Activated naive CD8-positive, alpha-beta T cell treated with anti-CD3 and anti-CD28 coated beads, Interleukin-2, amount 10 ng/mL, durations not matched to agents 7 days and 5 days (primary cell): ENCODE measurements around the gene BPGM. TPM values are rescaled to one million over a fixed set of nuclear protein-coding genes. Genes with fewer than 3 reads are reported as not detected.
A peak's percentile ranks its signal among the peaks of the same experiment; 100 is the strongest.

Source experiments
- ATAC-seq: fragments of 150-1000 bp; cut with Tn5 transposase; one replicate; pipeline ENCODE4 v1.10.0; 2021; ENCODE audit warnings: low read depth, moderate library complexity
- POLR2A ChIA-PET: fragments of 350-600 bp; sonication (Branson Sonifier 250); formaldehyde crosslinking; loops from one replicate; lab custom pipeline; 2021; ENCODE audit warnings: antibody characterized with exemption; lab: Charles Lee
- DNase-seq: peaks from one replicate; pipeline ENCODE4 v3.0.0; 2021
- H3K27ac Mint-ChIP-seq: one replicate; pipeline ENCODE4 v1.8.0; 2022; ENCODE audit warnings: mild to moderate bottlenecking, mixed read lengths
- H3K27me3 Mint-ChIP-seq: one replicate; pipeline ENCODE4 v1.8.0; 2022; ENCODE audit warnings: mild to moderate bottlenecking, moderate library complexity, mixed read lengths
- H3K36me3 Mint-ChIP-seq: one replicate; pipeline ENCODE4 v1.8.0; 2021; ENCODE audit warnings: mild to moderate bottlenecking, mixed read lengths
- H3K4me1 Mint-ChIP-seq: one replicate; pipeline ENCODE4 v1.8.0; 2021; ENCODE audit warnings: mixed read lengths
- H3K4me3 Mint-ChIP-seq: one replicate; pipeline ENCODE4 v1.8.0; 2022; ENCODE audit warnings: mild to moderate bottlenecking, moderate library complexity, mixed read lengths
- H3K9me3 Mint-ChIP-seq: one replicate; pipeline ENCODE4 v1.8.0; 2021; ENCODE audit warnings: mixed read lengths
- total RNA-seq, 2 experiments: library from RNA; stranded (reverse); gene quantifications; one replicate each; pipeline ENCODE4 v1.2.3, GENCODE V29; 2021

Gene BPGM
- 10 to 100 TPM; 13.1 to 13.2 TPM for total RNA-seq

DNA sequence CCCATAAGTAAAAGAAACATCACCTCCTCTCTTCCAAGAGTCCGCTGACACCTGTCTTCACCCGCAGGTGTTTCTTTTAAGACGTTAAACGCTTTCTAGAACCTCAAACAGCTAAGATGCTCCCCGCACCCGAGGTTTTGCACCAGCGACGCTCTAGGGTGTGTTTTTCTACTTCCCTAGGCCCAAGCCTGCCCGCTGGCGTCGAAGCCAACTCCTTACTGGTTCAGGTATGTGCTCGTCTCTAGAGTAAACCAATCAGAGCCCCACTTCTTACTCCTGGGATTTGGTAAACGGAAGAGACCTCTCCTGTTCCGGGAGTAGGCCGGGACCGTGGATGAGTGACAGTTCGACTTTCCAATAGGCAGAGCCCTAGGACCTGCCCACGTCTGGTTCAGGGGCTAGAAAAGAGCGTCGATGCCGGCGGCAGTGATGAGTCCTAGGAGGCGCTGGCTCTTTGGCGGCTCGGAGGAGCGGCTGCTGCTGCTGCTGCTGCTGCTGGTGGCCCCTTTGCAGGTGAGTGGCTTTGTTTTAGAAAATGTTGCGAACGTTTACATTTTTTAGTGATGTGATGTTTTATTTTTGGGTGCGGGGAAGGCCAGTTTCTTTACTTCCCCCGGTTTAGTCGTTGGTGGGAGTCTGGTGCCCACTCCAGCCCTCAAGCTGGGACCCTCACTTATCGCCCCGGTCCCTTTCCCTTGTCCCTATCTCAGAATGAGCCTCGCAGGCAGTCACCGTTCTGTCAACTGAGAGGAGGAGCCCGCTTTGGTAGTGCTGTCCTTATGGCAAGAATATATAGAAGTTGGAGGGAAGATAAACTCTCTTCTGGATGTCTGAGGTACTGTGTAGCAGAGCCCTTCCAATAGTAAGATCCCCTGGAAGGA is at the start of gene BPGM:
Gene BPGM, plus strand, starts transcription at position 429 of the 881 bp plus-strand sequence. CDS start 14,655 bp downstream, outside the sequence.
- POLR2A ChIA-PET: interaction anchor here (0.8 to 2.7 kb wide), 15 partner anchors 8 to 524 kb away, joined by 3 to 12 read pairs (median 4); partner anchors contain the start of genes AKR1B1, CYREN and TMEM140
- Mint-ChIP-seq H3K27me3 (no peaks in the 10 kb centered on the region), H3K4me1 (peaks cover 14% of the 10 kb centered on the region), H3K9me3 (no peaks in the 10 kb centered on the region), H3K36me3 (peaks cover 10% of the 10 kb centered on the region), H3K27ac (no peak within 1 kb of the TSS), H3K4me3 (no peak within 1 kb of the TSS)
- DNase-seq (peak; percentile 88), ATAC-seq (peak; percentile 99)

DNA sequence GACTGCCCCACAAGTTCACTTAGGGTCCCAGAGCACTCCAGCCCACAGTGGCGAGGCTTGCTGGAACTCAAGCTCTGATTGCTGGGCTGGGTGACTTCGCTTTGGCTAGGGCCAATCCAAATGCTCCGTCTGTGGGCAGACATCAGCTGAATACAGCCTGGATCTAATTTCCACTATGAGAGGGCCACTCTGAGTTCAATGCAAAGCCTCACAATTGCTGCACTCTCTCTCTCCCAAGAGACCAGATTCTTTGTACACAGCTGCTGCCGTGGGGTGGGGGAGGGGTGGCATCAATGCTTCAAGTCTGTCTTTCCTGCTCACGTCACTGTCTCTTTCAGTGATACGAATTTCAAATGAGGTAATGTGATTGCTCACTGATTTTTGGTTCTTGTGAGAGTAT is 47.3 kb upstream of the BPGM start:
- ATAC-seq: no peak
- Mint-ChIP-seq H3K27me3 (peaks cover 21% of the 10 kb centered on the region), H3K36me3 (no peaks in the 10 kb centered on the region), H3K4me1 (no peaks in the 10 kb centered on the region), H3K9me3 (peaks cover 3% of the 10 kb centered on the region), H3K27ac (no peak overlapping the region), H3K4me3 (no peak overlapping the region)
- DNase-seq: no peak
- POLR2A ChIA-PET: interaction anchor here (0.6 kb wide), 1 partner anchor 11 kb away, joined by 3 read pairs; no protein-coding TSS in a partner anchor

DNA sequence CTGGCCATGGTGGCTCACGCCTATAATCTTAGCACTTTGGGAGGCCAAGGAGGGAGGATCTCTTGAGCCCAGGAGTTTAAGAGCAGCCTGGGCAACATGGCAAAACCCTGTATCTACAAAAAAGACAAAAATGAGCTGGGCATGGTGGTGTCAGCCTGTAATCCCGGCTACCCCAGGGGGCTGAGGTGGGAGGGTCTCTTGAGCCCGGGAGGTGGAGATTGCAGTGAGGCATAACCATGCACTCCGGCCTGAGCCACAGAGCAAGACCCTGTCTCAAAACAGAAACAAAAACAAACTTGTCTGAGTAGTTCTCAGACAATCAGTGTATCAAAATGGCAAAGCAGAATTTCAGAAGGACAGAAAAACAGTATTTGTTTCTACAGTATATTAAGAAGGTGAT is 45.2 kb upstream of the BPGM start:
- DNase-seq (no peak), ATAC-seq (no peak)
- POLR2A ChIA-PET: no interaction called here
- Mint-ChIP-seq H3K4me3 (no peak overlapping the region), H3K27ac (no peak overlapping the region), H3K4me1 (peaks cover 1% of the 10 kb centered on the region), H3K36me3 (no peaks in the 10 kb centered on the region), H3K9me3 (peaks cover 3% of the 10 kb centered on the region), H3K27me3 (peaks cover 18% of the 10 kb centered on the region)

DNA sequence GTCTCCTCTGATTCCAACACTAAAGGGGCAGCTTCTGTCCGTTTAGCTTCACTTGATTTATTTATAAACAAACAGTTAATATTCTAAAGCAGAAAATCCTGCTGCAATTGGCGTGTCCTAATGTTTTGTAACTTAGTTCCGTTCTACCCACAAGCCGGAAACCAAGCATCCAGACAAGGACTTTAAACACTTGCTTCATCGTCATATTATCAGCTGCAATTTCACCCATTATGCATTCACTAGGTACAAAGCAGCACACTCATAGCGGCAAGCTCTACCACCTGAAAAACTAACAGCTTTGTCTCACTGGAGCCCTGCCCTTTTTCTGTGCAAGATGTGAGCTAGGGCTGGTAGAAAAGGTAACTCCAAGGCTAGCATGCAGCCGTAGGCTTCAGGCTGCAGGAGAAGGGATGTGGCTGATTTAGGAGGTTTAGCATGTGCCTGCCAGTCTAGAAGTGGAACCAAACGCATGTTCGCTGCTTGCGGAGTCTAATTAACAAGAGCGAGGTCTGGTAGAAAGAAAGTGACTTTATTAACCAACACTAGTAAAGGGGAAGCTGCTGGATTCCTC is 43.7 kb upstream of the BPGM start:
- H3K4me1 Mint-ChIP-seq: peaks cover 3% of the 10 kb centered on the region
- H3K4me3 Mint-ChIP-seq: no peak overlapping the region
- peaks cover 27% of the 10 kb centered on the region for H3K27me3 Mint-ChIP-seq
- POLR2A ChIA-PET: no interaction called here
- peaks cover 3% of the 10 kb centered on the region for H3K9me3 Mint-ChIP-seq
- no peak overlapping the region for H3K27ac Mint-ChIP-seq
- no peak for ATAC-seq
- no peak for DNase-seq
- H3K36me3 Mint-ChIP-seq: no peaks in the 10 kb centered on the region

DNA sequence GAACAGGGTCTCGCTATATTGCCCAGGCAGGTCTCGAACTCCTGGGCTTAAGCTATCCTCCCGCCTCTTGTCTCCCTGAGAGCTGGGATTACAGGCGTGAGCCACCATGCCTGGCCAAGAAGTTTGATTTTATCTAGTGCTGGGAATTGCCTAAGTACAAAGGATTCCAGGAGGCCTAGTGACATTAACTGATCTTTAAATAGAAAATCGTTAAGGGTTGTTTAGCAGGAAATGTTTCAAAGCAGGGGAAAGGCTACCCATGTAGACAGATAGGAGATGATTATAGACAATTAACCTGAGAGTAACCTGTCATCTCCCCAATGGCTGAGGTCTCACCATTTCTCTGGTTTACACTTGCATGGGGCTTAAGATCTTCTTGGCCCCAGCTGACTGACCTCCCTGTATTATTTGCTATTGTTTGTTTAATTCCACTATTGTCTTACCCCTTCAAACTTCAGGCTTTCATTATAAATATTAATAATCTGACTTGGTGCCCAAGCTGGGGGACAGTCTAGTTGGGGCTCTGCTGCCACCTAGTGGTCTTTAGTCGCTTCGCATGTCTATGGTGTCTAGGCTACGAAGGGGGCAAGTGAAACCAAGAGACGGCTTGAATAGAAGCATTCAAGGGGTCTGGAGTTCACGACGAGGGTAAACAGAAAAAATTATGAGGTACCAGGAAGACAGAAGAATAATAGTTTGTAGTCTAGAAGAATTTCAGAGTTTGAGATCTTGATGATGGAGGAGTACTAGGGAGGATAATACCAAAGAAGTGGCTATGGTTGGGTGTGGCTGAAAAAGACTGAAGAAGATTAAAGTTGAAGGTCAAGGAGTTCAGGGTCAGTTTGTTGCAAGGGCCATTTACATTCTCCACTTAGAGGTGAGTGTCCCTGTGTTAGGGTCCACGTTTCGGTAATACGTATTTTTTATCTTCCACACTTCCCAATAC is 40.4 kb upstream of the BPGM start:
- H3K4me1 Mint-ChIP-seq: peaks cover 3% of the 10 kb centered on the region
- peak; percentile 80 for ATAC-seq
- POLR2A ChIA-PET: no interaction called here
- H3K27me3 Mint-ChIP-seq: peaks cover 23% of the 10 kb centered on the region
- no peak overlapping the region for H3K27ac Mint-ChIP-seq
- H3K9me3 Mint-ChIP-seq: no peaks in the 10 kb centered on the region
- H3K4me3 Mint-ChIP-seq: peak overlapping the region; percentile 69
- peak; percentile 43 for DNase-seq
- H3K36me3 Mint-ChIP-seq: no peaks in the 10 kb centered on the region

DNA sequence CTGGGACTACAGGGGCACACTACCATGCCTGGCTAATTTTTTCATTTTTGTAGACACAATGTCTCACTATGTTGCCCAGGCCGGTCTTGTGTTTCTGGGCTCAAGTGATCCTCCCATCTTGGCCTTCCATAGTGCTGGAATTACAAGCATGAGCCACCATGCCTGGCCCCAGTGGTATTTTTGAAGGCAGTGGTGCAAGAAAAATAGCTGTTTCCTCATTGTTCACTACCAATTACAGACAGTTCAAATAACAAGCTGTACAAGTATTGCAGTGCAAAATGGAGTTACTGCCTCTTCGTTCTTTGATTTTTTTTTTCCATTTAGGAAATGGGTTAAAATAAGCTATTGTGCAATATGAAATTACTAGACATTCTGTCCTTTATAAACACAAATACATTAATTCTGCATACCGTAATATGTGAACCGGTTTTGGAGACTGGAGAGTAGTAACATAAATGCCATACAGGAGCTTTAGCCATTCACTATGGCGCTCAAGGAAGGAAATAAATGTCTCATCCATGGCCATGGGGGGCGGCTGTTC is 35.0 kb upstream of the BPGM start:
- peaks cover 10% of the 10 kb centered on the region for H3K4me1 Mint-ChIP-seq
- H3K9me3 Mint-ChIP-seq: peaks cover 2% of the 10 kb centered on the region
- no peaks in the 10 kb centered on the region for H3K36me3 Mint-ChIP-seq
- H3K27ac Mint-ChIP-seq: no peak overlapping the region
- H3K4me3 Mint-ChIP-seq: no peak overlapping the region
- peaks cover 13% of the 10 kb centered on the region for H3K27me3 Mint-ChIP-seq
- POLR2A ChIA-PET: no interaction called here
- DNase-seq (no peak), ATAC-seq (no peak)

DNA sequence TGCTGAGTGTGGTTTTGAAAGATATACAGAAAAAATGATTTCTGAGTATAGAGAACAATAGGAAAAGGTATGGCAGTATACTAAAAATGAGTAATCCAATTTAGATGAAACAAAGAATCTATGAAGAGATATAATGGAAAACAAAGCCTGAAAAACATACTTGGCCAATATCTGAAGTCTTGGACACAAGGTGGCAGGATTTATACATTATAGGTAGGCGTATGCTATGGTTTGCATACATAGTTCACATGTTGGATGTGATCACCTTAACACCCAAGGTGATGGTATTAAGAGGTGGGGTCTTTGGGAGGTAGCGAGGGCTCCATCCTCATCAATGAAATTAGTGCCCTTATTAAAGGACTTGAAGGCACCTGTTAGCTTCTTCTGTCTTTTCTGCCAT is 34.5 kb upstream of the BPGM start:
- POLR2A ChIA-PET: no interaction called here
- no peak overlapping the region for H3K4me3 Mint-ChIP-seq
- DNase-seq (no peak), ATAC-seq (no peak)
- peaks cover 12% of the 10 kb centered on the region for H3K27me3 Mint-ChIP-seq
- peaks cover 2% of the 10 kb centered on the region for H3K9me3 Mint-ChIP-seq
- H3K4me1 Mint-ChIP-seq: peaks cover 10% of the 10 kb centered on the region
- no peak overlapping the region for H3K27ac Mint-ChIP-seq
- no peaks in the 10 kb centered on the region for H3K36me3 Mint-ChIP-seq

DNA sequence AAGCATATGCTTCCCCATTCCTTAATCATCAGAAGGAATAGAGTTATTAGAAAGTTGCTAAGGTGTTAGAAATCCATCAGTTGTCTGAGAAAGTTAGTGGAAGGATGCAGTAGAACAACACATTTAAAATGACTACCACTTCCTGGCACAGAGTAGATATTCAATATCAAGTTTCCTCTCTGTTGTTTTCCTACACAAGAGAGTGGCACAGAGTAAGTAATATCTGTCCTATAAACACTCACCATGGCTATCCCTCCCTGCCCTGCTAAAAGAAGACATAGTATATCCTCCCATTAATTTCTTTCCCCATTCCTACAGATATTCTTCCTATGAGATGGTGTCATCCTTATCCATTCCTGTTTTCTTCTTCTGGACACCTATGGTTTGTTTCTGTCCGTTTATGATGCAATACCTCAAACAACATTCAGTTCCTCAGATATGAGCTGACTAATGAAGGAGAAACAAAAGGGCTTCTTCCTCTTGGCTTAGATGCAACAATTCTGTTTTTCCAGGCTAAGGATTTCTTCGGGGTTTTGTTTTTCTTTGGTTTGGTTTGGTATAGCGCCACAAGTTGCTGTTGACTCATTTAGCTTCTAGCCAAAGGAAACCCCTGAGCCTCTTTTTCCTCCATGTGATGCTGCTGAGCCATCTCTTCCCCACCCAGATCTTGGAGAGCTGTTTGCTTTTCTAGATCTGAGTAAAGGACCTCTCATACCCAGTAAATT is 32.9 kb upstream of the BPGM start:
- POLR2A ChIA-PET: no interaction called here
- H3K27me3 Mint-ChIP-seq: peaks cover 11% of the 10 kb centered on the region
- H3K36me3 Mint-ChIP-seq: no peaks in the 10 kb centered on the region
- ATAC-seq (no peak), DNase-seq (no peak)
- no peak overlapping the region for H3K4me3 Mint-ChIP-seq
- peaks cover 2% of the 10 kb centered on the region for H3K9me3 Mint-ChIP-seq
- H3K4me1 Mint-ChIP-seq: peaks cover 10% of the 10 kb centered on the region
- H3K27ac Mint-ChIP-seq: no peak overlapping the region

DNA sequence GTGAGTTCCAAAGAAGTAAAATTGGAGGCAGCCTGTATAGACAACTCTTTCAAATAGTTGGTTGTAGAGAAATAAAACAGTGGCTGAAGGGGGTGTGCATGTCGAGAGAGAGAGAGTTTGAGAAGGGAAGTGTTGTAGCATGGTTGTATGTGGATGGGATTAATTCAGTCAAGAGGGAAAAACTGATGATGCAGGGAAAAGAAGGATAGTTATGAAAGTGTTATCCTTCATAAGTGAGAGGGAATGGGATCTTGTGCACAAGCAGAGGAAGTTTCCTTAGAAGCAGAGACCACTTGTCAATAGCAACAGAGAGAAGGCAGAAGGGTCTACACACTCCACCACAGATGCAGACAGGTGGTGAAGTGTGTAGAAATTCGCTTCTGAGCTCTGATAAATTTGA is 30.0 kb upstream of the BPGM start:
- ATAC-seq (no peak), DNase-seq (no peak)
- no peak overlapping the region for H3K4me3 Mint-ChIP-seq
- H3K9me3 Mint-ChIP-seq: peaks cover 2% of the 10 kb centered on the region
- POLR2A ChIA-PET: no interaction called here
- no peaks in the 10 kb centered on the region for H3K36me3 Mint-ChIP-seq
- H3K27me3 Mint-ChIP-seq: peaks cover 29% of the 10 kb centered on the region
- no peak overlapping the region for H3K27ac Mint-ChIP-seq
- H3K4me1 Mint-ChIP-seq: peaks cover 10% of the 10 kb centered on the region

DNA sequence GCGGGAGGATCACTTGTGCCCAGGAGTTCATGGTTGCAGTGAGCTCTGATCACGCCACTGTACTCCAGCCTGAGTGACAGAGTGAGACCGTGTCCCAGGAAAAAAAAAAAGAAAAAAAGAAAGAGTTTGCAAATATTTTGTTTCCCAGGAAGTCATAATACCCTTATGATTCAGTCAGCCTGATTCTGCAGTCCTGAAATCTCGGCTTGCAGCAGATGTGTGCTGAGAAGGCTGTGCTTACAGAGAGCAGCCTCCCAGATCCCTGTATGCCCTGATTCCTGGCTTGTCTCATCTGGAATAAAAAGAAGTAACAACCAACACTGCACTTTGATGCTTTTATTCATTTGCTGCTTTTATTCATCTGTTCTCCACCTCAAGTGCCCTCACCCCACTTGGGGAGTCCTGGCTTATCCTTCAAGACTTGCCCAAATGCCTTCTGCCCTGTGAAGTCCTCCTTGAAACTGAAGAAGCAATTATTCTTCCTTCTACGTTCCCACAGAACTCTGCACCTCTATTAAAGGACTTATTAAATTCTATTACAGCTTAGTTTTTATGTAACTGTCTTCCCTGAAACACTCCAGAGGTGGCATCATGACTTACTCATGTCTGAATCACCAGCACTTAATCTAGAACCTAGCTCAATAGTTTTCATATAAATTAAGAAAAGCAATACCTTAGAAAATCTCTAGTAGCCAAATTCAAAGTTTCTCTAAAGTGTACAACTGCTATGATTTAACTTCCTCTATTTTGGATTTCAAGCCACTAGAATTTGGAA is 27.7 kb upstream of the BPGM start:
- no peaks in the 10 kb centered on the region for H3K9me3 Mint-ChIP-seq
- peaks cover 42% of the 10 kb centered on the region for H3K27me3 Mint-ChIP-seq
- DNase-seq (no peak), ATAC-seq (no peak)
- no peaks in the 10 kb centered on the region for H3K36me3 Mint-ChIP-seq
- peaks cover 3% of the 10 kb centered on the region for H3K4me1 Mint-ChIP-seq
- POLR2A ChIA-PET: no interaction called here
- no peak overlapping the region for H3K4me3 Mint-ChIP-seq
- no peak overlapping the region for H3K27ac Mint-ChIP-seq

DNA sequence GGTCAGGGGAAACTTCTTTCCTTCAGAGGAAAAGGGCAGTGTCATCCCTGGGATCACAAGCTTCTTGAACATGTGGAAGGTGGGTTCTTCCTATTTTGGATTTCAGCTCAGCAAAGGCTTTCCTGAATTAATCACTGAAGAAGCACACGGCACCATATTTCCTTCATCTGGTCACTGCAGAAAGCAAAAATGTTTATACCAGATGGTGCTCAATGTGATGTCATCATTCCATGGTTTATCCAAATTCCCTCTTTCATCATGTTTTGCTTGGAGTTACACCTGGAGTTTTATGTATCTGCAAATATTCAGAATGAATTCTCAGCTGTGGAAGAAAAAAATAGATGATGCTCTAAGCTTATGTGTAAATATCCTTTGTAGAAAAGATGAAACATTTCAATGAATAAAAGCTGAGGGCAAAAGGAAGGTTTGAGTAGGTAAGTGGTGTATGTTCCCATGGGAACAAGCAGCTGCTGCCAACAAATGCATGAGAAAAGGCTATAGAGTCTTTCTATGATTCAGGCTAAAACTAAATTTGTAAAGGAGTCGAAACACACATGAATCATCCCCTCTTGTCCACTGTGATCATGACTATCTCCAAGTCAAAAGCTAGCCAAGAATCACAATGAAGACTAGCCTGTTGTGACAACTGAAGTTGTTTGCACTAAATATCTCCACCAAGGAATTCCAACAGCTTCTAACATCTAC is 26.9 kb upstream of the BPGM start:
- POLR2A ChIA-PET: no interaction called here
- Mint-ChIP-seq H3K4me1 (no peaks in the 10 kb centered on the region), H3K4me3 (no peak overlapping the region), H3K27ac (no peak overlapping the region), H3K27me3 (peaks cover 45% of the 10 kb centered on the region), H3K36me3 (no peaks in the 10 kb centered on the region), H3K9me3 (no peaks in the 10 kb centered on the region)
- ATAC-seq: no peak
- no peak for DNase-seq
